Breast epithelium (tissue), 4 donors: ENCODE measurements around the gene SLC22A7. TPM values are rescaled to one million over a fixed set of nuclear protein-coding genes. Genes with fewer than 3 reads are reported as not detected.

Source experiments
- DNase-seq, 2 donors: peaks; one replicate each; pipeline ENCODE4 v3.0.0-alpha.2; 2019; ENCODE audit warnings: low spot score in 2 of 2
- H3K27ac ChIP-seq, 2 donors: fragments of 200-600 bp; sonication (generic) in 1 of 2; one replicate each; pipeline ENCODE4 v1.5.1; 2016 to 2019; ENCODE audit warnings: mild to moderate bottlenecking in 1 of 2
- H3K27me3 ChIP-seq, 2 donors: fragments of 200-600 bp; sonication (generic) in 1 of 2; one replicate each; pipeline versions ENCODE4 v1.5.1 to v1.6.0; 2017 to 2019; ENCODE audit warnings: control low read depth in 1 of 2, mild to moderate bottlenecking in 1 of 2
- H3K36me3 ChIP-seq: fragments of 200-600 bp; one replicate; pipeline ENCODE4 v1.5.1; 2019
- H3K4me1 ChIP-seq, 2 donors: fragments of 200-600 bp; sonication (generic); one replicate each; pipeline ENCODE4 v1.5.1; 2016 to 2019; ENCODE audit warnings: control low read depth in 1 of 2
- H3K4me3 ChIP-seq, 3 donors: fragments of 200-600 bp; sonication (generic); 1 replicate in 2 of 3; 2 replicates in 1 of 3; pipeline ENCODE4 v1.5.1; 2016 to 2019; ENCODE audit warnings: mild to moderate bottlenecking in 3 of 3, moderate library complexity in 2 of 3
- H3K9me3 ChIP-seq, 2 donors: fragments of 200-600 bp; sonication (generic) in 1 of 2; one replicate each; pipeline ENCODE4 v1.5.1; 2016 to 2019; ENCODE audit warnings: control low read depth in 1 of 2
- POLR2A ChIP-seq: fragments of 450-650 bp; IDR thresholded peaks from one replicate; pipeline ENCODE4 v1.6.1; 2016; ENCODE audit warnings: antibody characterized with exemption, mild to moderate bottlenecking, moderate library complexity
- POLR2AphosphoS5 ChIP-seq, 3 donors: sonication (generic); formaldehyde crosslinking; IDR thresholded peaks; one replicate each; pipeline ENCODE4 v1.6.1; 2017; ENCODE audit warnings: antibody characterized with exemption in 3 of 3
- intact Hi-C: fragments of 100-400 bp; cut with DNase I; formaldehyde crosslinking; loops from one replicate; pipeline ENCODE4 v1.15.1; 2023; ENCODE audit warnings: low total_unique reads
- total RNA-seq, 3 donors: library from RNA; depleted of rRNA; stranded (reverse); fragments of >200 nt; gene quantifications; one replicate each; pipeline ENCODE4 v1.1.0, GENCODE V29; 2016
- TF ChIP-seq, protein P1 (sequence below), 3 donors: fragments of 450-650 bp; IDR thresholded peaks; one replicate each; pipeline ENCODE4 v1.5.1; 2016 to 2017; ENCODE audit warnings: antibody characterized with exemption in 3 of 3, mild to moderate bottlenecking in 3 of 3, moderate library complexity in 3 of 3

Gene SLC22A7
- total RNA-seq, 3 donors from 2014 or later: not detected

DNA sequence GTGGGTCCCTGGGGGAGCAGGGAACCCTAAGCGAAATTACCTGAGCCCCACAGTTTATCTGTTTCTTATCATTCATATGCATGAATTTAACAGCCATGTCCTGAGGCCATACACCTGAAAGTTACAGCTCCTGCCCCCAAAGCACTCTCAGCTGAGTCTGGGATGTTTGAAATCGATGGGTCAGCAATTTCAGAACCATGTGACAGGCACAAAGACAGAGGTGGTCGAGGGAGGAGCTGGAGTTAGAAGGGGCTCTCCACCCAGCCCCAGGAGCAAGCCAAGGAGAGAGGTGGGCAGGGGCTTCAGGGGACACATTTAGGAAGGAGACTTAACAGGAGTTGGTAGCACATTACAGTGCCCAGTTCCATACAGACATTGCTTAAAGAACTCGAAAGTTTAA is 39.9 kb upstream of the SLC22A7 start:
- no peaks in the 10 kb centered on the region for H3K36me3 ChIP-seq
- no peaks in the 10 kb centered on the region for H3K4me1 ChIP-seq
- H3K27me3 ChIP-seq: peaks cover 0 to 13% of the 10 kb centered on the region in 2 donors
- no peak overlapping the region for H3K4me3 ChIP-seq
- no peak for DNase-seq
- H3K27ac ChIP-seq: no peak overlapping the region
- H3K9me3 ChIP-seq: no peaks in the 10 kb centered on the region
- intact Hi-C loops: no loop called here
- TF ChIP-seq, protein P1, sequence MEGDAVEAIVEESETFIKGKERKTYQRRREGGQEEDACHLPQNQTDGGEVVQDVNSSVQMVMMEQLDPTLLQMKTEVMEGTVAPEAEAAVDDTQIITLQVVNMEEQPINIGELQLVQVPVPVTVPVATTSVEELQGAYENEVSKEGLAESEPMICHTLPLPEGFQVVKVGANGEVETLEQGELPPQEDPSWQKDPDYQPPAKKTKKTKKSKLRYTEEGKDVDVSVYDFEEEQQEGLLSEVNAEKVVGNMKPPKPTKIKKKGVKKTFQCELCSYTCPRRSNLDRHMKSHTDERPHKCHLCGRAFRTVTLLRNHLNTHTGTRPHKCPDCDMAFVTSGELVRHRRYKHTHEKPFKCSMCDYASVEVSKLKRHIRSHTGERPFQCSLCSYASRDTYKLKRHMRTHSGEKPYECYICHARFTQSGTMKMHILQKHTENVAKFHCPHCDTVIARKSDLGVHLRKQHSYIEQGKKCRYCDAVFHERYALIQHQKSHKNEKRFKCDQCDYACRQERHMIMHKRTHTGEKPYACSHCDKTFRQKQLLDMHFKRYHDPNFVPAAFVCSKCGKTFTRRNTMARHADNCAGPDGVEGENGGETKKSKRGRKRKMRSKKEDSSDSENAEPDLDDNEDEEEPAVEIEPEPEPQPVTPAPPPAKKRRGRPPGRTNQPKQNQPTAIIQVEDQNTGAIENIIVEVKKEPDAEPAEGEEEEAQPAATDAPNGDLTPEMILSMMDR (IDR thresholded peaks at IDR 0.05): no peak
- TF ChIP-seq POLR2AphosphoS5 (IDR thresholded peaks at IDR 0.05) (no peak), POLR2A (no peak)

DNA sequence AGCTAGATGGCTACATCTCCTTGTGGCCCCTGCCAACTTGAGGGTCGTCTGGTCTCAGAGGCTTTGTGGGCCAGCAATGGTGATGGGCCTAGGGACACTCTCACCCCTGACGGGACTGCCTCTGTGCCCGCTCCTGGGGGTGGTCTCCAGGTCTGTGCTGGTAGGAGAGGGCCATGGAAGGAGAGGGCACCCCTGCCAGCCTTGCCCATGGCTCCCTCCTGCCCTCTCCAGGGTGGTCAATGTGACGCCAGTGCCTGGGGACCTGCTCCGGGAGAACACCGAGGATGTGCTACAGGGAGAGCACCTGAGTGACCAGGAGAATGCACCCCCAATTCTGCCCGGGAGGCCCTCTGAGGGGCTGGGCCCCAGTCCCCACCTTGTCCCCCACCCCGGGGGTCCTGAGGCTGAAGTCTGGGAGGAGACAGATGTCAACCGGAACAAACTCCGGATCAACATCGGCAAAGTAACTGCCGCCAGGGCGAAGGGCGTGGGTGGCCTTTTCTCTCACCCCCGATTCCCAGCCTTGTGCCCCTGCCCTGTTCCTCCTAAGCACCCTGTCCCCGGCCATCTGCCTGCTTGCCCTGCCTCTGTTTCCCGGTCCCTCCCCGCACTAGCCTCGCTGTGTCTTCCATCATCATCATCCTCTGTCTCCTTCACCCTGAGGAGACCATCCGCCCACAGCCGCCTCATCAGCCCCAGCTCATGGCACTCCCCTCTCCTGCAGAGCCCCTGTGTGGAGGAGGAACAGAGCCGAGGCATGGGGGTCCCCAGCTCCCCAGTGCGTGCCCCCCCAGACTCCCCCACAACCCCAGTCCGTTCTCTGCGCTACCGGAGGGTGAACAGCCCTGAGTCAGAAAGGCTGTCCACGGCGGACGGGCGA is 39.0 kb upstream of the SLC22A7 start:
- TF ChIP-seq, protein P1 (IDR thresholded peaks at IDR 0.05): no peak
- no peaks in the 10 kb centered on the region for H3K36me3 ChIP-seq
- H3K27ac ChIP-seq: no peak overlapping the region
- H3K27me3 ChIP-seq: peaks cover 0 to 4% of the 10 kb centered on the region in 2 donors
- DNase-seq: no peak
- intact Hi-C loops: no loop called here
- H3K9me3 ChIP-seq: no peaks in the 10 kb centered on the region
- no peak overlapping the region for H3K4me3 ChIP-seq
- no peaks in the 10 kb centered on the region for H3K4me1 ChIP-seq

DNA sequence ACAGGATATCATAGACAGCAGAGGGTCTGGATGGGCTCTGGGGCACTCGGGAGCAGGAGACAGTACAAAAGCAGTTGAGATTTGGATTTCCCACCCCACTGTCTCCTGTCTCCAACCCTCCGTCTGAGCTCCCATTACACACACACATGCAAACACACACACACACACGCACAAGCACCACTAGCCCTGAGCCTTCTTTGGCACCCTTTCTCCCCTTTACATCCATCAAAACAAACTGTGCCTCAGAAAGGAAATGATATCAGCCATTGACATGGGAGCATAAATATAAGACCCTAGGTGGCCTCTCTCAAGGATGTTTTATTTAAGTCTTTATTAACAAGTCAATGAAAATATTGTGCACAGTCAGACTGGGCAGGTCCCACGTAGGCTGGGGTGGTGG is 37.3 kb upstream of the SLC22A7 start:
- H3K9me3 ChIP-seq: no peaks in the 10 kb centered on the region
- no peaks in the 10 kb centered on the region for H3K27me3 ChIP-seq
- no peak overlapping the region for H3K27ac ChIP-seq
- TF ChIP-seq POLR2AphosphoS5 (IDR thresholded peaks at IDR 0.05) (no peak), POLR2A (no peak)
- TF ChIP-seq, protein P1 (IDR thresholded peaks at IDR 0.05): no peak
- intact Hi-C loops: no loop called here
- H3K36me3 ChIP-seq: no peaks in the 10 kb centered on the region
- H3K4me3 ChIP-seq: no peak overlapping the region
- no peaks in the 10 kb centered on the region for H3K4me1 ChIP-seq
- no peak for DNase-seq

DNA sequence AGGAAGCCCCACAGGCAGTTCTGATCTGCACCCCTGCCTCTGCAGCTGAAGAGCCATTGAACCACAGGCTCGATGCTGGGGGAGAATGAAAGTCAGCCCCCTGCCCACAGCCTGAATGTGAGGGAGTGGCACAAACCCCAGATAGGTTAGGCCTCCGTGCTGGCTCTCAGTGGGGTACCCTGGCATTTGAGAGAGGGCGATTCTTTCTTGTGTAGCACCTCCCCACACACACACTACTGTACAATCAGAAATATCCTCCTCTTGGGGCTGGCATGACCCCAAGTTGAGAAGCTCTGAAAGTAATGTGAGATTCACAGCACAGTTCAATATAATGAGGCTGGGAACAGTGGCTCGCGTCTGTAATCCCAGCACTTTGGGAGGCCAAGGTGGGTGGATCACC is 36.9 kb upstream of the SLC22A7 start:
- intact Hi-C loops: no loop called here
- H3K27me3 ChIP-seq: no peaks in the 10 kb centered on the region
- H3K9me3 ChIP-seq: no peaks in the 10 kb centered on the region
- no peak for TF ChIP-seq POLR2A
- TF ChIP-seq POLR2AphosphoS5 (IDR thresholded peaks at IDR 0.05): no peak
- TF ChIP-seq, protein P1 (IDR thresholded peaks at IDR 0.05): no peak
- no peaks in the 10 kb centered on the region for H3K4me1 ChIP-seq
- no peak overlapping the region for H3K27ac ChIP-seq
- no peak for DNase-seq
- H3K4me3 ChIP-seq: no peak overlapping the region
- no peaks in the 10 kb centered on the region for H3K36me3 ChIP-seq

DNA sequence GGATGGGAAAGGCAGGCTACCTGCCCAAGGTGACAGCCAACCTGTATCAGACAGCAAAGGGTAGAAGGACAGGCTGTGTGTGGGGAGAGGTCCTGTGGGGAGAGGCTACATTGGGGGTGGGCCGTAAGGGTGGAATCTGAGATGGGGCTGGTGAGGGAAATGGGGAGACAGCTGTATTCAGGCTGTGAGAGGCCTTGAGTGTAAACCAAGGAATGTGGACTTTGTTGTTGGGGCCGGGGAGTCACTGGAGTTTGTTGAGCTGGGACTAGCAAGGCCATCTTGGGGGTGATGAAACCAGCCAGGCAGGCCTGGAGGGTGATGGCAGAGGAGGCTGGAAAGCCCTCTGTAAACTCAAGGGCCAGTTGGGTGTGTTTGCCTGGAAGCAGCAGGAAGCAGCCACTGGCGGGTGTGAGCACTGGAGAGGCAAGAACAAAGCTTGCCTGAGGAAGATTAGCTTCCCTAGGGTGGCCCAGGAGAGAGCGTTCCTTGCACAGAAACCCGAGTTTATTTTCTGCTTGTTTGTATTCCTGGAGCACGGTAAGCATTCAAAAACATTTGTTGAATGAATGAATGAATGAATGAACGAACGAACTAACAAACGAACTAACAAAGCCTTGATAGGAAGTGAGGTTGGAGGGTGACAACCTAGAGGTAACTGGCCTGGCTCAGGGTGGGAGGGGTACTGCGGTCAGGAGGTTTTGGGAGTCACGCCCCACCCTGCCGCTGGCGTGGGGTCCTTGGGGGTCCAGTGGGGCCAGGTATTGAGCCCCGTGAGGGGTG is 35.9 kb upstream of the SLC22A7 start:
- TF ChIP-seq POLR2A (no peak), POLR2AphosphoS5 (IDR thresholded peaks at IDR 0.05) (no peak)
- TF ChIP-seq, protein P1 (IDR thresholded peaks at IDR 0.05): no peak
- no peak for DNase-seq
- no peak overlapping the region for H3K27ac ChIP-seq
- intact Hi-C loops: no loop called here
- H3K4me1 ChIP-seq: no peaks in the 10 kb centered on the region
- H3K9me3 ChIP-seq: no peaks in the 10 kb centered on the region
- H3K36me3 ChIP-seq: no peaks in the 10 kb centered on the region
- H3K27me3 ChIP-seq: no peaks in the 10 kb centered on the region
- no peak overlapping the region for H3K4me3 ChIP-seq
